ENCODE data around the gene CAVIN3. TPM values are rescaled to one million over a fixed set of nuclear protein-coding genes. Genes with fewer than 3 reads are reported as not detected.

Gene CAVIN3
- total and polyA plus RNA-seq, 9 of the 15 experiments (the other 6 are each of a cell fraction or from before 2014, with no cell fraction given): 0.13 TPM; not detected in 8

- TF ChIP-seq EGR1 (conservative IDR thresholded peaks at IDR 0.05) (peak; percentile 48; the same call in 1 of the 2 replicates), REST (IDR thresholded peaks at IDR 0.05; ENCODE audit: borderline replicate concordance) (peak; percentile 62; the same call in 1 of the 2 replicates), REST (CRISPR knock-in tag; IDR thresholded peaks at IDR 0.05; ENCODE audit: low read depth) (no peak), MXD1 (CRISPR knock-in tag; IDR thresholded peaks at IDR 0.05; ENCODE audit: borderline replicate concordance, poor library complexity, severe bottlenecking) (no peak), TBL1XR1 (IDR thresholded peaks at IDR 0.05; ENCODE audit: low read length in 2 of 2) (0 out of 4 replicates have a peak, but pooled peaks of 1 of the 2 experiments have one; percentile 12), TARDBP (IDR thresholded peaks at IDR 0.05) (no peak), KLF13 (tag; IDR thresholded peaks at IDR 0.05; ENCODE audit: borderline replicate concordance, low read depth) (no peak), ZNF197 (CRISPR knock-in tag; IDR thresholded peaks at IDR 0.05; ENCODE audit: low read depth) (no peak), ZBTB8A (IDR thresholded peaks at IDR 0.05; ENCODE audit: partially characterized antibody) (no peak), TCF7 (IDR thresholded peaks at IDR 0.05; ENCODE audit: borderline replicate concordance) (no peak), DEAF1 (CRISPR knock-in tag; IDR thresholded peaks at IDR 0.05) (peak; percentile 61), ZNF431 (CRISPR knock-in tag; IDR thresholded peaks at IDR 0.05) (no peak), ZNF395 (CRISPR knock-in tag; IDR thresholded peaks at IDR 0.05) (no peak), ZBTB1 (CRISPR knock-in tag; IDR thresholded peaks at IDR 0.05; ENCODE audit: borderline replicate concordance, low read depth) (no peak), ZZZ3 (IDR thresholded peaks at IDR 0.05) (no peak), NCOA2 (IDR thresholded peaks at IDR 0.05; ENCODE audit: partially characterized antibody in 2 of 2) (no peak), LCOR (CRISPR knock-in tag; IDR thresholded peaks at IDR 0.05) (no peak)
These were observed 4.4 kb downstream of the CAVIN3 start (continued) for GRCh38 chr11:6315811-6316425.

Data from K562 (cell line).